Skin of body (tissue), 2 donors: ENCODE results near the gene AP5S1. TPM values are rescaled to one million over a fixed set of nuclear protein-coding genes. Genes with fewer than 3 reads are reported as not detected.
"Not testable (repeated sequence)": the region's sequence is repeated elsewhere in the genome, so short reads cannot be mapped to it uniquely, and the experiment has no call there.

Experiments used
- DNase-seq: peaks from one replicate; lab custom pipeline; 2025; lab: John Stamatoyannopoulos, UW
- total RNA-seq: library from RNA; depleted of rRNA; stranded (reverse); fragments of >200 nt; gene quantifications from one replicate; pipeline ENCODE4 v1.2.3, GENCODE V29; 2014

Gene AP5S1
- total RNA-seq, 1 donor from 2014 or later = 5.8 TPM

- DNase-seq = peak; percentile 98
Measured at GRCh38 chr20:3811467-3812258, 8.7 kb upstream of the AP5S1 start.

- peak; percentile 72 for DNase-seq
Measured at GRCh38 chr20:3812259-3812681, 8.1 kb upstream of the AP5S1 start.

GRCh38 chr20:3812975-3813847 is 7.1 kb upstream of the AP5S1 start:
- no peak for DNase-seq

- no peak for DNase-seq
Measured at GRCh38 chr20:3813848-3814581, 6.3 kb upstream of the AP5S1 start.

- DNase-seq = no peak
Measured at GRCh38 chr20:3814928-3815495, 5.3 kb upstream of the AP5S1 start.

- no peak for DNase-seq
Measured at GRCh38 chr20:3815703-3816315, 4.5 kb upstream of the AP5S1 start.

GRCh38 chr20:3818155-3819151 is 1.9 kb upstream of the AP5S1 start:
- DNase-seq = no peak

- peak; percentile 88 for DNase-seq
Measured at GRCh38 chr20:3819411-3820047, 818 bp upstream of the AP5S1 start.

- DNase-seq = no peak
Measured at GRCh38 chr20:3820901-3821727, 767 bp downstream of the AP5S1 start.

GRCh38 chr20:3821996-3822395 is 1.6 kb downstream of the AP5S1 start:
- DNase-seq = no peak

- no peak for DNase-seq
Measured at GRCh38 chr20:3823881-3824280, 3.5 kb downstream of the AP5S1 start.

GRCh38 chr20:3825526-3825925 is 5.2 kb downstream of the AP5S1 start:
- no peak for DNase-seq

GRCh38 chr20:3826420-3826819 is 6.1 kb downstream of the AP5S1 start:
- no peak for DNase-seq

- DNase-seq = no peak
Measured at GRCh38 chr20:3828798-3829197, 8.5 kb downstream of the AP5S1 start.

- DNase-seq = not testable (repeated sequence)
Measured at GRCh38 chr20:3829891-3830290, 9.5 kb downstream of the AP5S1 start.

- no peak for DNase-seq
Measured at GRCh38 chr20:3836132-3836531, 15.8 kb downstream of the AP5S1 start.

GRCh38 chr20:3839328-3839727 is 19.0 kb downstream of the AP5S1 start:
- DNase-seq = no peak

GRCh38 chr20:3840201-3840600 is 19.9 kb downstream of the AP5S1 start:
- DNase-seq = not testable (repeated sequence)
